K562 (cell line): ENCODE results near the gene CASR. TPM values are rescaled to one million over a fixed set of nuclear protein-coding genes. Genes with fewer than 3 reads are reported as not detected.

Experiments
- ATAC-seq: fragments of 200-7000 bp; cut with Tn5 transposase; 3 replicates; pipeline ENCODE4 v1.9.1; 2020; ENCODE audit warnings: moderate library complexity
- BruUV-seq: library from RNA; stranded (reverse); fragments of 400-500 nt; replicated peaks from 2 replicates; lab custom pipeline; 2021; lab: Mats Ljungman, UMichigan
- CTCF ChIA-PET: fragments of 300-600 bp; formaldehyde crosslinking; extraction: SDS; loops from one replicate; lab custom pipeline; 2021; ENCODE audit warnings: low intra/inter-chr PET ratio; lab: Yijun Ruan, JAX
- POLR2A ChIA-PET: fragments of 300-600, 350-650 bp; sonication (Branson Sonifier 250); formaldehyde crosslinking; extraction: SDS; loops from one replicate; lab custom pipeline; 2021; ENCODE audit warnings: antibody characterized with exemption, inconsistent platforms; lab: Yijun Ruan, JAX
- DNase-seq, 4 experiments: peaks; one replicate each; pipeline versions ENCODE4 v3.0.0 to v3.0.0-alpha.2; 2011 to 2018; ENCODE audit warnings: low spot score in 3 of 4, mixed read lengths in 3 of 4; ENCODE audit errors: extremely low read depth in 1 of 4
- FAIRE-seq: peaks from 2 replicates; lab custom pipeline; 2011; peaks lifted over from hg19 to GRCh38; lab: Jason Lieb, UNC
- H2AFZ ChIP-seq: 2 replicates; pipeline ENCODE4 v1.6.0; 2011; ENCODE audit warnings: low read depth, low read length, control low read depth, inconsistent platforms
- H3K27ac ChIP-seq: fragments of 200-600 bp; 3 replicates; pipeline ENCODE4 v1.8.0; 2011; ENCODE audit warnings: low read depth, mild to moderate bottlenecking, control low read depth, inconsistent platforms, low read length, moderate library complexity, mixed read lengths; ENCODE audit errors: extremely low read depth
- H3K27me3 ChIP-seq, 2 experiments: fragments of 300-600 bp in 1 of 2; 2 replicates in 1 of 2; 3 replicates in 1 of 2; pipeline versions ENCODE4 v1.6.0 to v1.8.0; 2011; ENCODE audit warnings: inconsistent platforms in 2 of 2, low read length in 2 of 2, mild to moderate bottlenecking in 1 of 2, mixed read lengths in 1 of 2, moderate library complexity in 1 of 2; ENCODE audit not compliant: control insufficient read depth in 2 of 2, insufficient read depth in 2 of 2
- H3K36me3 ChIP-seq: fragments of 300-600 bp; 3 replicates; pipeline ENCODE4 v1.8.0; 2011; ENCODE audit warnings: mild to moderate bottlenecking, low read length, inconsistent platforms; ENCODE audit not compliant: control insufficient read depth, insufficient read depth
- H3K4me1 ChIP-seq, 2 experiments: fragments of 200-600 bp in 1 of 2; replicated peaks in 1 of 2; 2 replicates in 1 of 2; 3 replicates in 1 of 2; pipeline versions ENCODE4 v1.5.1 to v1.8.0; 2011; ENCODE audit warnings: inconsistent platforms in 2 of 2, low read length in 2 of 2, mild to moderate bottlenecking in 1 of 2, mixed read lengths in 1 of 2, moderate library complexity in 1 of 2; ENCODE audit not compliant: control insufficient read depth in 2 of 2, insufficient read depth in 2 of 2
- H3K4me2 ChIP-seq: 2 replicates; pipeline ENCODE4 v1.6.1; 2011; ENCODE audit warnings: low read length, control low read depth, inconsistent platforms, mixed read lengths; ENCODE audit not compliant: insufficient read depth
- H3K4me3 ChIP-seq: fragments of 200-600 bp; sonication (generic), shearing (Covaris generic); 2 replicates; pipeline ENCODE4 v1.5.1; 2016; ENCODE audit warnings: control low read depth, inconsistent platforms
- H3K79me2 ChIP-seq: fragments of 200-600 bp; 3 replicates; pipeline ENCODE4 v1.8.0; 2011; ENCODE audit warnings: low read length, inconsistent platforms; ENCODE audit not compliant: control insufficient read depth, insufficient read depth
- H3K9ac ChIP-seq, 2 experiments: 2 replicates each; pipeline versions ENCODE4 v1.6.0 to v1.6.1; 2011; ENCODE audit warnings: low read depth in 2 of 2, low read length in 2 of 2, control low read depth in 1 of 2, inconsistent platforms in 1 of 2, mild to moderate bottlenecking in 1 of 2, mixed read lengths in 1 of 2; ENCODE audit not compliant: insufficient read depth in 1 of 2
- H3K9me1 ChIP-seq: one replicate; pipeline ENCODE4 v1.6.0; 2011; ENCODE audit warnings: inconsistent platforms, mild to moderate bottlenecking, low read length, moderate library complexity; ENCODE audit not compliant: control insufficient read depth, insufficient read depth
- H3K9me3 ChIP-seq: replicated peaks from 2 replicates; pipeline ENCODE4 v1.5.1; 2011; ENCODE audit warnings: low read depth, low read length, inconsistent platforms; ENCODE audit not compliant: control insufficient read depth, insufficient read depth
- H4K20me1 ChIP-seq: replicated peaks from 2 replicates; pipeline ENCODE4 v1.6.1; 2011; ENCODE audit warnings: low read length, inconsistent platforms, mixed read lengths; ENCODE audit not compliant: control insufficient read depth, insufficient read depth
- HINFP ChIP-seq: fragments of 450-650 bp; conservative IDR thresholded peaks from 2 replicates; pipeline ENCODE4 v1.6.1; 2016; ENCODE audit warnings: missing genetic modification characterization, low read depth, mild to moderate bottlenecking, control low read depth, missing compliant biosample characterization
- RBBP5 ChIP-seq: fragments of 200-600 bp; sonication (generic); IDR thresholded peaks from 2 replicates; pipeline ENCODE4 v1.6.1; 2012; ENCODE audit warnings: borderline replicate concordance, mild to moderate bottlenecking, low read length, control low read depth, inconsistent platforms; ENCODE audit not compliant: insufficient read depth, poor library complexity, severe bottlenecking
- in situ Hi-C: fragments of 300-500 bp; cut with MboI; formaldehyde crosslinking; loops from 4 replicates; pipeline ENCODE4 v1.15.0; 2018; ENCODE audit warnings: inconsistent platforms, mixed read lengths
- intact Hi-C: fragments of 100-400 bp; cut with micrococcal nuclease; formaldehyde crosslinking; loops from 2 replicates; pipeline ENCODE4 v1.14.2; 2022
- polyA plus RNA-seq, 8 experiments: library from polyadenylated mRNA; depleted of rRNA in 4 of 8; stranded (reverse) in 5 of 8; unstranded in 3 of 8; fragments of >200 nt; fragmentation: Nextera tagmentation in 2 of 8; fragmentation: Illumina TruSeq in 1 of 8; extraction: Ambion mirVana in 2 of 8; extraction: Trizol in 1 of 8; gene quantifications; 2 replicates each; pipeline versions ENCODE4 v1.2.1 to v1.2.3, GENCODE V29; 2011 to 2014; ENCODE audit warnings: inconsistent platforms in 1 of 8, missing spikeins in 1 of 8
- total RNA-seq, 7 experiments: library from RNA; depleted of rRNA in 6 of 7; stranded (reverse); fragments of >200 nt in 6 of 7; fragmentation: Illumina TruSeq in 2 of 7; extraction: Trizol in 2 of 7; gene quantifications; 2 replicates each; pipeline versions ENCODE4 v1.2.1 to v1.2.3, GENCODE V29; 2011 to 2021; ENCODE audit warnings: low replicate concordance in 1 of 7

Gene CASR
- total and polyA plus RNA-seq, 9 of the 15 experiments (the other 6 are each of a cell fraction or from before 2014, with no cell fraction given), result not detected

GRCh38 chr3:122301063-122301462 is 117.6 kb downstream of the CASR start:
- no peaks in the 10 kb centered on the region for H4K20me1 ChIP-seq
- H3K4me3 ChIP-seq, result no peak overlapping the region
- H3K4me2 ChIP-seq, result no peak overlapping the region
- BruUV-seq, result no TSS peak
- H3K9me3 ChIP-seq, result no peaks in the 10 kb centered on the region
- intact Hi-C loops, result no loop called here
- H3K27me3 ChIP-seq, result no peaks in the 10 kb centered on the region
- no peaks in the 10 kb centered on the region for H3K79me2 ChIP-seq
- no peak overlapping the region for H3K27ac ChIP-seq
- POLR2A ChIA-PET, result interaction anchor here (1.9 kb wide), 1 partner anchor 14 kb away, joined by 5 read pairs; no protein-coding TSS in a partner anchor
- DNase-seq, result no peak
- no peak overlapping the region for H3K9ac ChIP-seq
- no peak overlapping the region for H2AFZ ChIP-seq
- FAIRE-seq, result no peak
- CTCF ChIA-PET, result no interaction called here
- TF ChIP-seq RBBP5 (no peak), HINFP (tag) (no peak)
- TF ChIP-seq, all 486 proteins: peak for 0
- Histone ChIP-seq H3K36me3 (no peaks in the 10 kb centered on the region), H3K9me1 (no peaks in the 10 kb centered on the region), H3K4me1 (no peaks in the 10 kb centered on the region)
- no peak for ATAC-seq
- in situ Hi-C loops, result no loop called here
